GM12891 (cell line): Measurements from ENCODE around the gene PRKAG1.

Experiments
- PAX5 ChIP-seq: IDR thresholded peaks from 2 replicates; pipeline ENCODE4 v1.6.1; 2011; ENCODE audit warnings: low read length, moderate library complexity, mild to moderate bottlenecking; ENCODE audit not compliant: insufficient read depth, severe bottlenecking
- POLR2A ChIP-seq: IDR thresholded peaks from 2 replicates; pipeline ENCODE4 v1.6.1; 2011; ENCODE audit warnings: low read depth, low read length, control low read depth
- POLR2AphosphoS5 ChIP-seq: IDR thresholded peaks from 2 replicates; pipeline ENCODE4 v1.6.1; 2011; ENCODE audit warnings: low read depth, low read length, control low read depth
- POU2F2 ChIP-seq: IDR thresholded peaks from 2 replicates; pipeline ENCODE4 v1.6.1; 2011; ENCODE audit warnings: low read depth, mild to moderate bottlenecking, control low read depth, low read length, moderate library complexity
- SPI1 ChIP-seq: IDR thresholded peaks from 2 replicates; pipeline ENCODE4 v1.6.1; 2011; ENCODE audit warnings: low read depth, low read length, control low read depth
- TAF1 ChIP-seq: IDR thresholded peaks from 2 replicates; pipeline ENCODE4 v1.6.1; 2011; ENCODE audit warnings: low read depth, low read length, control low read depth

- no peak for TF ChIP-seq POLR2AphosphoS5
- TF ChIP-seq POLR2A = no peak
- TF ChIP-seq TAF1 = no peak
- TF ChIP-seq SPI1 = no peak
- no peak for TF ChIP-seq PAX5
- TF ChIP-seq POU2F2 = no peak
These were observed 21.8 kb upstream of the PRKAG1 start for GRCh38 chr12:49040364-49040855.
